Hematopoietic multipotent progenitor cell treated with erythropoietin and hydrocortisone succinate and interleukin-3 and kit ligand, for 17 days (in vitro differentiated cells): ENCODE measurements around the gene LMOD1.
"Not testable (repeated sequence)": the region's sequence is repeated elsewhere in the genome, so short reads cannot be mapped to it uniquely, and the experiment has no call there.

Experiments used
- DNase-seq: peaks from one replicate; pipeline ENCODE4 v3.0.0-alpha.2; 2015; ENCODE audit warnings: low spot score

The LMOD1 gene

GRCh38 chr1:201859424-201859823 lies 86.9 kb downstream of the LMOD1 start:
- no peak for DNase-seq

DNA sequence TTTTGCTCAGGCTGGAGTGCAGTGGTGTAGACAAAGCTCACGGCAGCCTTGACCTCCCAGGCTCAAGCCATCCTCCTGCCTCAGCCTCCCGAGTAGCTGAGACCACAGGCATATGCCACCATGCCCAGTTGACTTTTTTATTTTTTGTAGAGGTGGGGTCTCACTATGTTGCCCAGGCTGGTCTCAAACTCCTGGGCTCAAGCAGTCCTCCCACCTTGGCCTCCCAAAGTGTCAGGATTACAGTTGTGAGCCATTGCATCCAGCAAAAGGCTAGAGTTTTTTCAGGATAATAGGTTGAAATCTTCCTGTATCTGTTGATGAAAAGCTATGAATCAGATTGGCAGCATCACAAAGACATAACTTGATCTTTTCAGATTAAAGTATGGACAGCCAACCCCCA lies 89.6 kb downstream of the LMOD1 start:
- DNase-seq = not testable (repeated sequence)

GRCh38 chr1:201851949-201852348 lies 94.4 kb downstream of the LMOD1 start:
- DNase-seq = no peak

DNA sequence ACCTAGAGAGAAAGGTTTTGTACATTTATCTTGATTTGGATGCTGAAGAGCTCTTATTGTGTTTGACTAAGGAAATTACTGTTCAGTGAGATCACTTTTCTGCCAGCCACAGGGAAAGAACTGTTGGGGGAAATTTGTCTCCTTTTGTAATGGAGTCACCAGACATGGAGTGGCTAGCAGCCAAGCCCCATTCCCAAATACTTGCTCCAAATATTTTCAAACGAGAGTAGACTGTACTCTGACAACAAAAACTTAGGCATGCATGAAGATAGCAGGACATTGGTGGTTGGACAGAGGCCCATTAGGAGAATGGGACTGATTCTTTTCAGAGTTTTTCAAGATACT lies 96.3 kb downstream of the LMOD1 start:
- DNase-seq = no peak

DNA sequence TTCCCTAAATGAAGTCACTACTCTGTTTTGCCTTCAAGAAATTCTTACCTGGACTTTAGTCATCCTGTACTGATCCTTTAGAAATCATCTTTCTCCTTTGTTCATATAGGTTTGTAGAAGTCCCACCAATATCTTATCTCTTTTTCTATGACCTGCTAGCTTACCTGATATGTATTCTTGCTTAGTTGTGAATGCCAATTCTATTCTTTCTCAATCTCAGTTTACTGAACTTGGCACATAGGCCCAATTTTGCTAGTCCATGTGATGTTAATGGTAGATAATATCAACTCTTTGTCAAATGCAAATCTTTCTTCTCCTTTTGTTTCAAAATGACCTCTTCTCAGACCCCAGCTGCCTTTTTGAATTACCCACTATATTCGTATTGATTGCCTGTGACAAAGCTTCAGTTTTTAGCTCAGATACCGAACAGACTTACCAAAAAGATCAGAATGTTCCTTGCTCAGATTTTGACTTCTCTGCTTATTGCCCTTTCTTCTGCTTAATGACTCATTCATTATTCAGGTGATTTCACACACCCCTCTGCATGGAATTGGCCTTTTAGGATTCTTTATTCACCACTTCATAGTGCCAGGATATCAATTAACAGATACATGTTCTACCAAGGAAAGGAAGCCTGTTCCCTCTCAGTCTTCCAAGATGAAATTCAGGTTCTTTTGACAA lies 96.8 kb downstream of the LMOD1 start:
- no peak for DNase-seq

- DNase-seq = no peak
Observed at GRCh38 chr1:201848230-201848629, 98.1 kb downstream of the LMOD1 start.

GRCh38 chr1:201847150-201847549 lies 99.2 kb downstream of the LMOD1 start:
- DNase-seq = no peak
